IMR-90 (cell line): ENCODE results near the gene NCAM1. TPM values are rescaled to one million over a fixed set of nuclear protein-coding genes. Genes with fewer than 3 reads are reported as not detected.

Source experiments
- ATAC-seq: fragments of 200-7000 bp; cut with Tn5 transposase; 2 replicates; pipeline ENCODE4 v1.9.1; 2020; ENCODE audit warnings: low read depth, mild to moderate bottlenecking, moderate library complexity
- BruUV-seq: library from RNA; stranded (reverse); fragments of 400-500 nt; replicated peaks from 2 replicates; lab custom pipeline; 2021; lab: Mats Ljungman, UMichigan
- CTCF ChIA-PET: fragments of 300-600 bp; formaldehyde crosslinking; extraction: SDS; loops from one replicate; lab custom pipeline; 2021; ENCODE audit warnings: antibody characterized with exemption; lab: Yijun Ruan, JAX
- POLR2A ChIA-PET: fragments of 300-600 bp; sonication (Branson Sonifier 250); formaldehyde crosslinking; loops from one replicate; lab custom pipeline; 2022; ENCODE audit warnings: antibody characterized with exemption; ENCODE audit not compliant: unreplicated experiment; lab: Charles Lee
- DNase-seq: peaks from one replicate; pipeline ENCODE4 v3.0.0; 2013
- H2AFZ ChIP-seq: replicated peaks from 2 replicates; pipeline ENCODE3; 2013; ENCODE audit warnings: low read length, mild to moderate bottlenecking; ENCODE audit not compliant: poor library complexity
- H2AK5ac ChIP-seq: 2 replicates; pipeline ENCODE4 v1.6.1; 2013; ENCODE audit warnings: low read depth, low read length, inconsistent platforms
- H2AK9ac ChIP-seq: replicated peaks from 2 replicates; pipeline ENCODE3; 2013; ENCODE audit warnings: mild to moderate bottlenecking, low read depth, low read length, moderate library complexity; ENCODE audit not compliant: poor library complexity
- H2BK120ac ChIP-seq: 2 replicates; pipeline ENCODE4 v1.6.1; 2013; ENCODE audit warnings: low read depth, low read length, inconsistent platforms
- H2BK15ac ChIP-seq: 3 replicates; pipeline ENCODE4 v1.6.1; 2013; ENCODE audit warnings: low read depth, low read length, inconsistent platforms
- H2BK20ac ChIP-seq: 2 replicates; pipeline ENCODE4 v1.6.1; 2013; ENCODE audit warnings: low read depth, mild to moderate bottlenecking, inconsistent platforms, low read length, moderate library complexity
- H2BK5ac ChIP-seq: 2 replicates; pipeline ENCODE4 v1.6.1; 2013; ENCODE audit warnings: mild to moderate bottlenecking, low read depth, low read length, inconsistent platforms; ENCODE audit not compliant: poor library complexity, severe bottlenecking
- H3K14ac ChIP-seq: replicated peaks from 2 replicates; pipeline ENCODE4 v1.6.1; 2013; ENCODE audit warnings: low read depth, low read length, inconsistent platforms
- H3K18ac ChIP-seq: 2 replicates; pipeline ENCODE4 v1.6.1; 2013; ENCODE audit warnings: low read depth, low read length, control low read depth
- H3K23ac ChIP-seq: 2 replicates; pipeline ENCODE4 v1.6.1; 2013; ENCODE audit warnings: low read depth, low read length, inconsistent platforms
- H3K27ac ChIP-seq: 2 replicates; pipeline ENCODE4 v1.5.1; 2013; ENCODE audit warnings: mild to moderate bottlenecking, control low read depth, low read length; ENCODE audit not compliant: insufficient read depth
- H3K27me3 ChIP-seq: 2 replicates; pipeline ENCODE4 v1.6.1; 2013; ENCODE audit warnings: low read length; ENCODE audit not compliant: control insufficient read depth, insufficient read depth
- H3K36me3 ChIP-seq: 2 replicates; pipeline ENCODE4 v1.6.1; 2013; ENCODE audit warnings: low read length, mixed read lengths; ENCODE audit not compliant: control insufficient read depth, insufficient read depth
- H3K4ac ChIP-seq: 2 replicates; pipeline ENCODE4 v1.6.1; 2013; ENCODE audit warnings: low read depth, low read length, inconsistent platforms
- H3K4me1 ChIP-seq: 2 replicates; pipeline ENCODE4 v1.6.1; 2013; ENCODE audit warnings: low read length, mixed read lengths; ENCODE audit not compliant: control insufficient read depth, insufficient read depth
- H3K4me2 ChIP-seq: 2 replicates; pipeline ENCODE4 v1.6.1; 2013; ENCODE audit warnings: low read depth, mild to moderate bottlenecking, control low read depth, low read length, moderate library complexity
- H3K4me3 ChIP-seq: 2 replicates; pipeline ENCODE4 v1.5.1; 2013; ENCODE audit warnings: low read depth, mild to moderate bottlenecking, control low read depth, low read length, moderate library complexity; ENCODE audit not compliant: insufficient read depth
- H3K56ac ChIP-seq: 2 replicates; pipeline ENCODE4 v1.6.1; 2013; ENCODE audit warnings: low read length, inconsistent platforms; ENCODE audit not compliant: insufficient read depth; ENCODE audit errors: extremely low read depth
- H3K79me1 ChIP-seq, 2 experiments: 2 replicates each; pipeline ENCODE4 v1.6.1; 2013; ENCODE audit warnings: low read length in 2 of 2, inconsistent platforms in 1 of 2, low read depth in 1 of 2
- H3K9ac ChIP-seq: 2 replicates; pipeline ENCODE4 v1.6.1; 2013; ENCODE audit warnings: low read depth, low read length, control low read depth
- H3K9me1 ChIP-seq: 2 replicates; pipeline ENCODE4 v1.6.1; 2013; ENCODE audit warnings: low read length, inconsistent platforms; ENCODE audit not compliant: insufficient read depth
- H3K9me3 ChIP-seq: 2 replicates; pipeline ENCODE4 v1.6.1; 2013; ENCODE audit warnings: low read length; ENCODE audit not compliant: control insufficient read depth, insufficient read depth
- H4K20me1 ChIP-seq: 2 replicates; pipeline ENCODE4 v1.6.1; 2013; ENCODE audit warnings: low read length, inconsistent platforms; ENCODE audit not compliant: insufficient read depth
- H4K5ac ChIP-seq: 2 replicates; pipeline ENCODE4 v1.6.1; 2013; ENCODE audit warnings: mild to moderate bottlenecking, low read depth, low read length, control low read depth
- H4K8ac ChIP-seq, 2 experiments: 2 replicates each; pipeline ENCODE4 v1.6.1; 2013; ENCODE audit warnings: low read depth in 2 of 2, low read length in 2 of 2, control low read depth in 1 of 2, inconsistent platforms in 1 of 2
- H4K91ac ChIP-seq: 2 replicates; pipeline ENCODE4 v1.6.1; 2013; ENCODE audit warnings: low read depth, low read length, inconsistent platforms; ENCODE audit not compliant: insufficient read depth
- CEBPB ChIP-seq: IDR thresholded peaks from 2 replicates; pipeline ENCODE4 v1.6.1; 2012; ENCODE audit warnings: low read depth, low read length, improper control_type of control experiment
- WGBS, 2 experiments: methylation state at CpG; one replicate each; pipeline versions ENCODE4 v1.1.5 to v1.1.7; 2013; ENCODE audit warnings: missing lambda C conversion rate in 2 of 2; ENCODE audit not compliant: insufficient read length in 1 of 2; ENCODE audit errors: extremely low coverage in 2 of 2; 5-methylcytosine and 5-hydroxymethylcytosine counted together
- dilution Hi-C: fragments of 300-500 bp; cut with HindIII; formaldehyde crosslinking; loops from one replicate; pipeline ENCODE4 v1.14.3; 2018; ENCODE audit warnings: low sequenced_read_pairs; ENCODE audit not compliant: unreplicated experiment
- in situ Hi-C: fragments of 300-500 bp; cut with MboI; formaldehyde crosslinking; loops from 3 replicates; pipeline ENCODE4 v1.14.3; 2019; ENCODE audit warnings: low sequenced_read_pairs, inconsistent platforms, mixed read lengths
- intact Hi-C: fragments of 100-400 bp; cut with micrococcal nuclease; formaldehyde crosslinking; loops from 2 replicates; pipeline ENCODE4 v1.10.0; 2022
- polyA plus RNA-seq, 3 experiments: library from polyadenylated mRNA; depleted of rRNA; stranded (reverse); fragments of >200 nt; gene quantifications; 2 replicates each; pipeline ENCODE4 v1.2.3, GENCODE V29; 2012; ENCODE audit warnings: low replicate concordance in 1 of 3
- total RNA-seq: library from RNA; depleted of rRNA; stranded (reverse); fragments of >200 nt; gene quantifications from 2 replicates; pipeline ENCODE4 v1.2.3, GENCODE V29; 2012

The NCAM1 gene
- total and polyA plus RNA-seq, 2 of the 4 experiments (the other 2 are of a cell fraction), result 0.09 to 0.18 TPM

DNA sequence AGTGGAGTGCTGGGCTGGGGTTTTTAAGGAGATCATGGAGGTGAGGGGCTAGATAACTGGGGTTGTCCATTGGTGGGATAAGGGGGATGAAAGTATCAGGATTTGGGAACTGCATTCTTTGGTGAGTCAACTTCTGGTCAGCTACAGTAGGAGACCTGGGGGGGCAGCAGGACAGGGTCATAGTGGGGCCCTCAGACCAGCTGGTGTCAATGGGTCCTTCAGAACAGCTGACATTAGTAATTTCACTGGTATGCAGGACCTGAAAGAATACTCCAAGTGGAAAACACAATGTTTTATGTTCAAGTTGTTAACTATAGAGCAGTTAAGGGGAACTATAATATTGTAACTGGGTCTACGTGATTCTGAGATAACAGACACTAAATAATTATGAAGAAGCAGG, 350.3 kb downstream of the NCAM1 start:
- intact Hi-C loops, result no loop called here
- no peak overlapping the region for H2BK120ac ChIP-seq
- no peak for ATAC-seq
- no peak overlapping the region; the same call in 2 of the 3 replicates for H2BK15ac ChIP-seq
- H3K36me3 ChIP-seq, result no peaks in the 10 kb centered on the region
- H2BK20ac ChIP-seq, result no peak overlapping the region
- no peak overlapping the region for H3K4me2 ChIP-seq
- H3K23ac ChIP-seq, result no peak overlapping the region
- H3K79me1 ChIP-seq, result peaks cover 3 to 10% of the 10 kb centered on the region in 2 experiments; a peak in 2 of 4 replicates
- H3K4me1 ChIP-seq, result no peaks in the 10 kb centered on the region; the same call in none of the 2 replicates
- no peak overlapping the region for H3K4ac ChIP-seq
- H2AK5ac ChIP-seq, result no peak overlapping the region
- DNase-seq, result peak; percentile 18
- H3K9me1 ChIP-seq, result no peaks in the 10 kb centered on the region
- ChIA-PET POLR2A (no interaction called here), CTCF (no interaction called here)
- no peaks in the 10 kb centered on the region for H4K20me1 ChIP-seq
- no peak overlapping the region for H4K91ac ChIP-seq
- H2AK9ac ChIP-seq, result peak overlapping the region; percentile 58
- no peak overlapping the region for H3K27ac ChIP-seq
- H3K14ac ChIP-seq, result no peak overlapping the region
- TF ChIP-seq CEBPB, result no peak
- no peak overlapping the region for H2BK5ac ChIP-seq
- in situ Hi-C loops, result loop anchor here (5.0 kb wide), 1 partner anchor 421 kb away; no protein-coding TSS in a partner anchor
- no TSS peak for BruUV-seq
- no peak overlapping the region for H3K18ac ChIP-seq
- no peaks in the 10 kb centered on the region for H3K9me3 ChIP-seq
- H3K56ac ChIP-seq, result no peak overlapping the region
- no peak overlapping the region for H3K9ac ChIP-seq
- H3K4me3 ChIP-seq, result no peak overlapping the region
- no peak overlapping the region for H4K8ac ChIP-seq
- peaks cover 3% of the 10 kb centered on the region; the same call in 1 of the 2 replicates for H3K27me3 ChIP-seq
- H4K5ac ChIP-seq, result no peak overlapping the region
- H2AFZ ChIP-seq, result no peak overlapping the region
- no CpG with 5 or more reads among the region's 1 CpG for WGBS, 2 experiments
- dilution Hi-C loops, result no loop called here
